ENCODE measurements around the gene JUP.

The JUP gene

DNA sequence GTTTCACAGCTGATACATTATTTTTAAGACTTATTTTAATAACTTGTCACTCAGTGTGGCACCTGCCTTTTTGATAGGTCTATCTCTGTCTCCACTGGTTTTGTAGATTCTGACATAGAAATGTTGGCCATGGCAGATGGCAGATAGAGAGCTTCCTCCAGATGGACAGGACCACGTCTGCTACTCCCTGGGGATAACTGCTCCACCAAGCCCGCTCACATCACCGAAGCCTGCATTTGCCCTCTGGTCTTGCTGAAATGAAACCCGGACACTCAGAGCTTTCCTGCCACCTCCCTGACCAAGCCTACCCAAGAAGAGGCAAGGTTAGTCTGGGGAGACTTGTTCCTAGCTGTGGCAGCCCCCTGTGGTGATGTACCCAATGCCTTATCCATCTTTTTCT lies 35.6 kb downstream of the JUP start:
- peak; percentile 28 for DNase-seq

DNA sequence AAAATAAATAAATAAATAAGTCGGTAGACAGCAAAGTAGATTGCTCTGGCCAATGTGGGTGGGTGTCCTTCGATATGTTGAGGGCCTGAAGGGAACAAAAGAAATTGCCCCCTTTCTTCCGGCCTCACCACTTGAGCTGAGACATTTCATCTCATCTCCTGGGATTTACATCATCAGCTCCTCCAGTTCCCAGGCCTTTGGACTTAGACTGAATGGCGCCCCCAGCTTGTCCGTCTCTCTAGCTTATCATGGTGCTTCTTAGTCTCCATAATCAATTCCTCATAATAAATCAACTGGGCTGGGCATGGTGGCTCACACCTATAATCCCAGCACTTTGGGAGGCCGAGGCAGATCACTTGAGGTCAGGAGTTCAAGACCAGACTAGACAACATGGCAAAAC lies 38.2 kb downstream of the JUP start:
- DNase-seq, result no peak

DNA sequence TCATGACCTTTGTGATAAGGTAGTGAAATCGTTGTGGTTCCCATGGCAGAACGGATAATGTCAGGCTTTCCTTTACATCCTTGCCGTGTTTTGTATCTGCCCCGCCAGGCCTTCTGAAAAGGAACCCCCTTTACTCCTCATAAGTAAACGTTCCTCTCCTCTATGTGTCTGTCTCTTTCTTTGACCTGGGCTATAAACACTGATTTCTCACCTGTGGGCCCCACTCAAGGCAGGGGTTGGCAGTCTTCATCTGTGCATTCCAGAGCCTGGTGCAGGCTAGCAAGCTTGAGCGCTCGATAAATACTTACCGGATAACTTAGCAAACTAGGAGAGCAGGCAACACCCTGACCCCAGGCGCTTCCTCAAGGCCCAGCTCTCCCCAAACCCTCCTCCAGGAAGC lies 44.8 kb downstream of the JUP start:
- DNase-seq, result no peak

DNA sequence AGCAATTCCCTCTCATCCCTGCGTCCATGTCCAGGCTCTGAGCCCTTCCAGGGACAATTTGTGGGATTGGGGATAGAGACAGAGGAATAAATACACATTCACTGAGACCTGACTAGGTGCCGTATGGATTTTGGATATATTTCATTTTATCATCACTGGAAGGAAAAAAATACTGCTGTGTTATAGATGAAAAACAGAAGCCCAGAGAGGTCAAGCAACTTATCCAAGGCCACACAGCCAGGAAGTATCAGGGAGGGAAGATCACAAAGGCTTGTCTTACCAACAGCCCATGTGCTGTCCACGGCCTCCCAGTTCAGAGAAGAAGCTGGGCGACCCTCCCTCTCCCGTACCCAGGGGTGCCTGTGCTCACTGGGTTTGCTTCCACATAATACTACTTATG lies 46.0 kb downstream of the JUP start:
- DNase-seq, result no peak

DNA sequence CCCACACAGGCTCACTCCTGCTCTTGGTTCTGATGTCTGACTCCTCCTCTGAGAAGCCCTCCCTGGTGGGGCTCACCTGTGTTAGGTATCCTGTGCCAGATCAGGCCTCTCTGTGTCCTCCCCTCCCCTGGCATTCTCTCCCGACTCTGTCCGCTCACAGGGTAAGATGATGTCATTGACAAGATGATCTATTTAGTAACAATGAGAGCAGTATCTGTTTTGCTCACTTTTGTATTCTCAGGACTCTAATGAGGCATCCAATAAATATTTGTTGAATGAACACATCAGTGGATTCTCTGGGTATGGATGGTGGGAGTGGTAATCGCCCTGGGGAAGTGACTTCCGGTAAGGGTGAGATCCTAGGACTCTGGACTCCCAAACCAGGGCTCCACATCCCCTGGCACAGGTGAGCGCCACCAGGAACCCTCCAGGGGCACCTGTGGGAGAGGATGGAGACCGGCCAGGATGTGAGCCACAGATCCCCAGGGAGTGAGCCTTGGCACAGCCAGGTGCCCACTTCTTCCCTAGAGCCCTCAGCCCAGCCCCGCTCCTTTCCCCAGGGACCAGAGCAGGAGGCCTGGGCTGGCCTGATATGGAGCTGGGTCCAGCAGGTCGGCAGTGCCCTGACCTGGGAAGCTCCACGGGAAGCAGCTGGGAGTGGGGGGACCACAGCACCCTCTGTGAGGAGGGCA lies 46.7 kb downstream of the JUP start:
- DNase-seq, result peak; percentile 76

DNA sequence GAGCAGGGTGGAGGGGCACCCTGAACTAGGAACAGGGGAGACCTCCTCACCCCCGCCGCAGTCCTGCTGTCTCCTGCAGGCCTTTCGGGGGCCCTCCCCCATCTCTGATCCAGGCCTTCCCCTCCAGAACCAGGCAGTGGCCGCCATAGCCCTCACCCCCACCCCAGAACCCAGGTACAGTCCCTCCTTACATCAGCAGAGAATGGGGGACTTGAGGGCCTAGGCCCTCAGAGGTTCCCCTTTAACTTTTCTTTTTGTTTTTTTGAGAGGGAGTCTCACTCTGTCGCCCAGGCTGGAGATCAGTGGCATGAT lies 47.8 kb downstream of the JUP start:
- DNase-seq, result no peak

DNA sequence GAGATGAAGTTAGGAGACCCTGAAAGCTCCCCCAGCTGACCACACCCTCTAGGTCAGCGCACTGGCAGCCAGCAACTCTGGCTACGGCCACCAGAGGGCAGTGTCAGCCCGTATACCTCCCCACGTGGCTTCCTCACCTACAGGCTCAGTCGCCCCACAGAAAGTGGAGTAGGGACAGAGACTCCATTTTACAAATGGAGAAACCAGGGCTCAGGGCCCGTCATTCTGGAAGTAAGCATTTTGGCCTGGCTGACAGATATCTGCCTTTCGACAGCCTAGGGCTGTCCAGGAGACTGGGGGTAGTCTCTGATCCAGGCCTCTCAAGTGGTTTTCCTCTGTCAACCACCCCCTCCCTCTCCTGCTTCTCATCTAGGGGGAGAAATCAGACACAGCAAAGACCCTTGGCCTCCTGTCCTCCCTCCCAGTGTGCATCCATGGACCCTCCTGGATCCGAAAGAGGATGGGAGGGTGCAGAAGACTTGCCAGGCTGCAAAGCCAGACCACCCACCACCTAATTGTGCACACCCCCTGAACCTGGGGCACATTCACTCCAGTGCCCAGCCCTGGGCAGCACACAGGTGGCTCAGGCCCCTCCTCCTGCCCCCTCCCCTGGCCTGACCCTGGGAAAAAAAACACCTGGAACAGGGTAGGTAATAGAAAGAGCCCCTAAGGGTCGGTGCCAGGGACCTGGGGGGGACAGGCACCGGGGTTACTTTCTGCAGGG lies 48.3 kb downstream of the JUP start:
- peak; percentile 90 for DNase-seq

DNA sequence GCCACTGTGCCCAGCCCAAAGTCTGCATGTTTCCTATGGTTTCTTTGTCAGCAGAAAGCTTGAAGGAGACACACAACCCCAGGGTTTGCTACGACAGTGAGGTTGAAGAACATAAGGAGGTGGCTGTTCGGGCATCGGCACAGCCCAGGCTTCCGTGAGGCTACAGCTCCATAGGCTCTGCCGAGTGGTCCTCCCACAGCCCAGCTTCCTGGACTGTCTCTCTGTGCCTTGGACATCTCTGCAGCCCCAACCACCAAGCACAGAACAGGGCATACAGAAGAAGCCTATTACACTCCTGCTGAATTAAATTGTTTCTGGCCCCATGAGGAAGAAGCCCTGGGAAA lies 48.9 kb downstream of the JUP start:
- DNase-seq, result no peak

DNA sequence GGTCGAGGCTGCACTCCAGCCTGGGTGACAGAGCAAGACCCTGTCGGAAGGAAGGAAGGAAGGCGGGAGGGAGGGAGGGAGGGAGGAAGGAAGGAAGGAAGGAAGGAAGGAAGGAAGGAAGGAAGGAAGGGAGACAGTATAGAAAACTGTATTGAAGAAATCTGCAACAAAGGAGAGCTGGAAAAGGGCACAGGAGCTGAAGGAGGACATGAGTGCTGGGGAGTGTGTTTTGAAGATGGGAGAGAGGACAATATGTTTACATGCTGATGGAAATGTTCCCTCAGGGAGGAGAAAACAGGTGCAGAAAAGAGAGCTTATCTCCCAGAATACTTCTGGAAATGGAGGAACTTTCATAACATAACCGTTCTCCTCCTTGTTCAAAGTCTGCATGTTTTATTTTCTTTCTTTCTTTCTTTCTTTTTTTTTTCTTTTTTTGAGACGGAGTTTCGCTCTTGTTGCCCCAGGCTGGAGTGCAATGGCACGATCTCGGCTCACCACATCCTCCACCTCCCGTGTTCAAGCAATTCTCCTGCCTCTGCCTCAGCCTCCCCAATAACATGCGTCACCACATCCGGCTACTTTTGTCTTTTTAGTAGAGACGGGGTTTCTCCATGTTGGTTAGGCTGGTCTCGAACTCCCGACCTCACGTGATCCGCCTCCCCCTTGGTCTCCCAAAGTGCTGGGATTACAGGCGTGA lies 49.4 kb downstream of the JUP start:
- no peak for DNase-seq

DNA sequence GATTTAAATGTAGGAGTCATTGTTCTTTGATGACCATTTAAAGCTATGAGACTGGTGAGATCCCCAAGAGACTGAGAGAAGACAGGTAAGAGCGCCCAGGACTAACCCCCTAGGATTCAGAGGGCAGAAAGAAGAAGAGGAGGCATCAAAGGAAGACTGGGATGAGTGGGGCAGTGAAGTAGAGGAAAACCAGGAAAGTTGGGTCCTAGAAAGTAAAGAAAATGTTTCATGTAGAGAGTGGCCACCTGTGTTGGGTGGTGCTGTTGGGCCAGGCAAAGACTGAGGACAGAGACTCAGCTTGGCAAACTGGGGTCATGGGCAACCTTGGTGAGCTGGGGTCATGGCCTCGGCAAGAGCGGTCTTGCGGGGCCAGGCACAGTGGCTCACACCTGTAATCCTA lies 50.8 kb downstream of the JUP start:
- no peak for DNase-seq

DNA sequence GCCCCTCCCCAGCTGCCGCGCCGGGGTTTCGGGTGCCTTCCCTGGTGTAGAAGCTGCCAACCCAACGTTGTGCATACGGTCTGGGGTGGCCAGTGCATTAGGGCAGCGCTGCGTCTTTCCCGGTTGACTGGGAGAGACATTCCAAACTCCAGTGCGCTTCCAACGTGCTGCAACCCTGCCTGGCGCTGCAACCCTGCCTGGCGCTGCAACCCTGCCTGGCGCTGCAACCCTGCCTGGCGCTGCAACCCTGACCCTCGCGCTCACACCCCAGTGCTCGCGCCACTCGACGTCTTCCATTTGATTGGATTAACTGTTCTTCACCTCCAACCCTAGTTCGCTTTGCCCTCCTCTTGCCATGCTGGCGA lies 51.6 kb downstream of the JUP start:
- peak; percentile 64 for DNase-seq

DNA sequence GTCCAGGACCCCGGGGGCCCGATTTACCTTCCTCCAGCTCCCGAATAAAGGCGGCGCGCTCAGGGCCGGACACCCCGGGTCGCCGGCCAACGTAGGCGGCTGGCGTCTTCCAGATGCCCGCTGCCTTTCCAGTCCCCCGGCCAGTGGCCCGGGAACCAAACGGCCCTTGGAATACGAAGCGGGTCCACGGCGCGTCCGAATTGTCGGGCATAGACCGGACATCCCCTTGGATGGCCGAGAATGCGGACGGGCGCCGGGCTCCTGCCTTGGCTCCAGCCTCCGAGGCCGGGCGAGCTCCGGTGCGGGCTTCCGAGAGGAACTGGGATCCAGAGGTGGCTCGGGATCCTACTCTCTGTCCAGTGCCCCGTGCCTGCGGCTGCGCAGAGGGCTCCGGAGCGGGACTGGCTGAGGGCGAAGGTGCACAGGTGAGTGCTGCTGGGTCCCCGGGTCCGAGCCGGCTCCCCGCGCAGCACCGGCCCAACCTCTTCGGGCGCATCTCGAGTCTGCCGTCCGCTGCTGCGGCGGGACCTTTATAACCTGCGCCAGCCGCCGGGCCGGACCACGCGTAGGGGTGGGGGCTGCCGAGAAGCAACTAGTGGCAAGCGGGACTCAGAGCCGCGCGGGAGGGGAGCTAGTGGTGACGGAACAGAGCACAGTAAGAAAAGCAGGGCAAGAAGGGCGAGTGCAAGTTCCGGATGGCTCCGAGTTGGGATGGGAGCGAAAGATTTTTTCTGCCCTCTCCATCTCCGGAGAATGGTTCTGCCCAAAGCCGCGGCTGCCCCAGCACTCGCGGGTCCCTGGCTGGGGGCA lies 52.2 kb downstream of the JUP start, which contains the start of gene HAP1:
Gene HAP1, minus strand, starts transcription at position 505 of the 810 bp plus-strand sequence. Its CDS starts 9 bp downstream, at position 496.
- peak; percentile 64 for DNase-seq

DNA sequence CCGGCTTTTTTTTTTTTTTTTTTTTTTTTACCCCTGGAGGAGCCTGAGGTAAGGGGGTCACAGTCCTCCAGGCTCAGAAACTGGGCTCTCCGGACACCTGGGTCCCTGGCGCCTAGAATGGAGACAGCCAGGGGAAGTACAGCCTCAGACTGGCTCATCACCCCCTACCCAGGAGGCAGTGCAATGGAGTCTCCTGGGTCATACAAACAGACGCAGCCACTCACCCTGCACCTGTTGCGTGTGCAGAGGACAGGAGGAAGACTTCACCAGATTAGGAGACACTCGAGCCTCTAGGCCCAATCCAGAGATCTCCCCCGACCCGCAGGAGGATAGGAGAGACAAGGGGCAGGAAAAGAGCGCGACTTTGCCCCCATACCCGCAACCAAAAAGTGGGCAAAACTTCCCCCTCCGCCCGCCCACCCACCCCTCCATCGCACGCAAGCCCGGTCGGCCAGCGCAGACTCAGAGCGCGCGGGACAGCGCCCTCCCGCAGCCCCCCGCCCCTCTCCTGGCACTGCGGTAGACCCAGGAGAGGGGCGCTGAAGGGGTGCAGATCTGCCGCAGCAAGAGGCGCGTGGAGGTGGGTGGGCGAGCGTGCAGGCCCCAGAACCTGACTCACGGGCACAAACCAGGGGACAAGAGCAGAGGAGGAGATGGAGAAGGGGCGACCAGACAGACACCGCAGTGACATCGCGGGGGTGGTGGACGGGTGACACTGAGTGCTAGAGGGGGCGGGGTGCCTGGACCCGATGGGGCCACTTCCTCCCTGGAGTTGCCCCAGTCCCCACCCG lies 53.0 kb downstream of the JUP start:
- DNase-seq, result no peak

DNA sequence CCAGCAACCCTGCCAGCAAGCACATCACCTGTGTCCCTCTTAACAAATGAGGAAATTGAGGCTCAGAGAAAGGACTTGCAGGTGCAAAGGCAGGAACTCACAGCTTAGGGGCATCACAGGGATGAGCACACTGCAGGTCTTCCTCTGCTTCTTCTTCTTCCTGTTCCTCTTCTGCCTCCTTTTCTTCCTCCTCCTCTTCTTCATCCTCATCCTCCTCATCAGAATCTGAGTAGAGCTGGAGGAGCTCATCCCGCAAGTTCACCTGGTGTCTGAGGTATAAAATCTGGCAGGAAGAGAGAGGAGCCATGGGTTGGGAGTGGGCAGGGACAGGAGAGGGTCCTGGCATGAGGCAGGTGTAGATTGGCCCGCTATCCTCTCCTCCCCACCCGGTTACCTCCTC lies 54.7 kb downstream of the JUP start:
- DNase-seq, result no peak

DNA sequence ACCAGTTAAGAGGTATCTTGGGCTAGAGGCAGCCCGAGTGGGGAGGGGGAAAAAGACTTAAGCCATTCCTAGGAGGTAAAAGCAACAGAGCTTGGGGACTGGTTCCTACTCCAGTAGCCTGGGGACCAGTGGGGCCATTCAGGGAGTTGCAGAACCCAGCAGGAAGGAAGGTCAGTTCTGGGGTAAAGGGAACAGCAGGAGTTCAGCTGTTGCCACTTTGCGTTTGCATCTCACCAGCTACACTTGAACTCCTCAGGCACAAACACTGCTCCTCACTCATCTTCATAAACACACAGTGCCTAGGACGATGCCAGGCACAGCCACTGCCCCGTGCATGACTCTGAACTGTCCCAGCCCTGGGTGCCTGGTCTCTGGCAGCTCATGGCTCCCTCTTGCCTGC lies 56.0 kb downstream of the JUP start:
- DNase-seq, result peak; percentile 45

DNA sequence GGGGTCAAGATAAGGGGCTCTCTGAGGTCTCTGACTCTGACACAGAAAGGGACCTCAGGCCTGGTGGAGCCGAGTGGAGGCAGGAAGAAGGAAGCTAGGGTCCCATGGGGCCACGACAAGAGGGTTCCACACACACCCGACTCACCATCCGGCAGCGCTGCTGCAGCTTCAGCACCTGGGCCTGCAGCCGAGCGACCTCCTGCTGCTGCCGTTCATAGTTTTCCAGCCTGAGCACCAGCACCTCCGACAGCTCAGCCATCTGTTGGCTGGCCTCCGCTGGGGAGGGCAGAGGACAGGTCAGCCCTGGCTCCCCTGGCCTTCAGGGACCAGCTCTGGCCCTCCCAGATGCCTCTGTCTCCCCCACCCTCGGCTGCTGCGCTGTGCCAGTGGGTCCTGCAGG lies 58.5 kb downstream of the JUP start:
- DNase-seq, result no peak

DNA sequence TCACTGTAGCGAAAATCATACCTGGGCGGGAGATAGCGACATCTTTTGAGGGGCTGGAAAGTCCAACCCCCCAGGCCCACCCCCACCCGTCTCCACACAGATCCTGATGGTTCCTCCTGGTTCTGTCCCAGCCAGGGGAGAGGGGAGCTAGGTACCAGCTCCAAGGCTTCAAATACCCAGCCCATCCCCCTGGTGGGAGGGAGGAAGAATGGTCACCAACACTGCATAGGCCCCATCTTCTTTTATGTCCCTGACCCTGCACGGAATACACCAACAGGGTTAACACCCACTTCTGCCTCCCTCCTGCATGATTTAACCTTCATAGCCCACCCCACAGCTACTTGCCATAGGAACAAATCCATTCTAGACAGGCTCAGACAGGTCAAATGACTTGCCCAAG lies 61.4 kb downstream of the JUP start:
- DNase-seq, result no peak

DNA sequence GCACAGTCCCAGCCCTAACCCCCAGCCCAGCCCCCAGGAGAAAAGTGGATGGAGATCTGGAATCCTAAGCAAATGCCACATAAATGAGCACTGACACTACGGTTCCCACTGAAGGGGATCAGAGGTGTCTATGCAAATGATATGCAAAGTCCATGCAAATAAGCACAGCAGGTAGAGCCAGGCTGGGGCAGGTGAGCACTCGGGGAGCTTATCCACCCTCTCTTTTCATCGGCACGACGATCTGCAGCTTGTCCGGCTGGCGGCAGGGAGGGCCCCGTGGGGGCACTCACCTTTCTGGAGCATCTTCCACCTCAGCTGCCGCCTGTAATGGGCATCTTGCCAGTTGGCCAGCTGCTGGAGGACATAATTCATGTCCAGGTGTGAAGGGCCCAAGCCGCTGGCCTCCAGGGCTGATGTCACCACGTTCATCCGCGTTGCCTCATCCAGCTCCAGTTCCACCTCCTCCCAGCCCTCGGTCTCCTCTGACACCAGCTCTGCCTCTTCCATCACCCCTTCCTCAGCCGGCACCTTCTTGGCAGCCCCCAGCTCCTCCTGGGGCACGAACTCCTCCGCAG lies 61.9 kb downstream of the JUP start:
- DNase-seq, result peak; percentile 64

DNA sequence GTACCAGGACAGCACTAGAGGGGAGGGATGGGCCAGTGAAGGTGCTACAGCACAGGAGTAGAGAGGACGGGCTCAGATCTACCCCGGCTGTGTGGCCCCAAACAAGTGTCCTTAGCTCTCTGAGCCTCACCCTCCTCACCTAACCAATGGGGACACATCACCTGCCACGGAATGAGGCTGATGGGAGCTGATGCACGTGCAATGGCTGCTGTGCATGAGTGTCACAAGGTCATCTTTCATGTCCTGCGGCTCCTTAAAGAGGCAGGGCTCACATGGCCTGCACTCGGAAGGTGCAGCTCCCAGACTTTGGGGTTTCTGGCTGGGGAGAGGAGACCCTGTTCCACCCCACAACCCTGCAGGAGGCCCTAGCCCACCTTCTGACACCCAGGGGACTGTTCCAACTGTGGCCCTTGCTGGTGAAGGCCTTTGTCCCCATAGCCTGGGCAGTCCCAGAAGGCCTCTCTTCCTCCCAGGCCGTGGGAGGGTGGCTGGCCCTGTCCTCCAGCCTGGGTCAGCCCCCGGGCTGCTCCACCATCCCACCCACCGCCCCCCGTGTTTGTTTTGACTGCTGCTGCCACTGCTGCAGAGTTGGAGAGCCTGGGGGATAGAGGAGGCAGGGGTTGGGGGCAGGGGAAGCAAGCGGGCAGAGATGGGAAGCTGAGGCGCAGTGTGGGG lies 62.6 kb downstream of the JUP start:
- DNase-seq, result no peak

DNA sequence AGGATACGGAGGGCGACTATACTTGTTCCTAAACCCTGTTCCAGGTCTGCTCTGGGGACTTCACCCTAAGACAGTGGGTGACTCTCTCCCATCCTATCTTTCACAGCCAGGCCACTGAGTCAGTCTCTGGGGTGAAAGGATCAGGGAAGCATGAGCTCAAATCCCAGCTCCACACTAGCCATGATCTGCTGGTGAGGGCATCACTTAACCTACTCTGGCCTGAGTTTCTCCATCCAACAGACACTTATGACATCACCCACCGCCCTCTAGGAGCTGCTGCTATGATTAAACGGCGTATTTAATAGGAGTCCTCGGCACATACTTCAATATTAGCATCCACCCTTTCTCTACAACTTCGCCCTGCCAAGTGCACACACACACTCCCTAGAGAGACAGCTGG lies 64.3 kb downstream of the JUP start:
- no peak for DNase-seq

DNA sequence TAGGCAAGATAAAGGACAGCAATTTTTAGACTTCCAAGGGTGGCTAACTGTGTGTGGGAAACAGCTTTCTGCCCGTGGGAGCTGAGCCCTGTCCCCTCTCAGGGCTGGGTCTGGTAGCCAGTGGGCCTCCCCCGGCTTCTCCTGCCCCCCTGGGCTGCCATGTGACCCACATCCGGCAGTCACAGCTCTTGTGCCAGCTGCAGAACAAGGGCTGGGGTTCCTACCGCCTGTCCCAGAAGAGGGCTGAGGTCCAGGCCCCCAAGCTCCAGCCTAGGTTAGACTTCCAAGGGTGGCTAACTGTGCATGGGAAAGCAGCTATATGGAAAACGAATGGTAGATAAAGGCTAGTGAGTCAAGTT lies 68.2 kb downstream of the JUP start:
- no peak for DNase-seq
